Activated CD4-positive, alpha-beta T cell treated with anti-CD3 and anti-CD28 coated beads for 24 hours (primary cell): ENCODE data around the gene PCBP4.

Experiments used
- DNase-seq, 2 donors: peaks; one replicate each; pipeline ENCODE4 v3.0.0-alpha.2; 2020; ENCODE audit warnings: low read depth in 2 of 2

The PCBP4 gene

GRCh38 chr3:51967384-51968169 is at the start of gene PCBP4:
Gene PCBP4 (minus strand): TSS chr3:51967454. CDS start chr3:51961240, 6,214 bp downstream.
- DNase-seq: no peak

GRCh38 chr3:52015438-52016228 is 48.4 kb upstream of the PCBP4 start:
- no peak for DNase-seq

GRCh38 chr3:52014613-52015012 is 47.4 kb upstream of the PCBP4 start:
- no peak for DNase-seq

GRCh38 chr3:52013802-52014598 is 46.7 kb upstream of the PCBP4 start:
- DNase-seq: no peak

- no peak for DNase-seq
Observed at GRCh38 chr3:52012699-52013098, 45.4 kb upstream of the PCBP4 start.

GRCh38 chr3:52010431-52010830 is 43.2 kb upstream of the PCBP4 start:
- DNase-seq: no peak

GRCh38 chr3:52007291-52007690 is 40.0 kb upstream of the PCBP4 start:
- DNase-seq: no peak

- DNase-seq: no peak
Observed at GRCh38 chr3:52006820-52007133, 39.5 kb upstream of the PCBP4 start.

- DNase-seq: no peak
Observed at GRCh38 chr3:52006017-52006819, 39.0 kb upstream of the PCBP4 start.

- no peak for DNase-seq
Observed at GRCh38 chr3:52005571-52005986, 38.3 kb upstream of the PCBP4 start.

GRCh38 chr3:52004906-52005395 is 37.7 kb upstream of the PCBP4 start:
- DNase-seq: no peak

GRCh38 chr3:52004163-52004787 is 37.0 kb upstream of the PCBP4 start:
- no peak for DNase-seq

GRCh38 chr3:52002748-52003147 is 35.5 kb upstream of the PCBP4 start:
- no peak for DNase-seq

- peak; percentile 78 to 79 for DNase-seq
Observed at GRCh38 chr3:52001443-52001974, 34.3 kb upstream of the PCBP4 start.

- no peak for DNase-seq
Observed at GRCh38 chr3:51999846-52000245, 32.6 kb upstream of the PCBP4 start.

GRCh38 chr3:51998774-51999173 is 31.5 kb upstream of the PCBP4 start:
- no peak for DNase-seq

GRCh38 chr3:51997935-51998596 is 30.8 kb upstream of the PCBP4 start:
- no peak for DNase-seq

GRCh38 chr3:51997172-51997571 is 29.9 kb upstream of the PCBP4 start:
- DNase-seq: no peak

- DNase-seq: peak; percentile 81 to 87
Observed at GRCh38 chr3:51995346-51996163, 28.3 kb upstream of the PCBP4 start, which contains the start of gene RPL29. Gene RPL29 (minus strand): TSS chr3:51995895. CDS start chr3:51995461, 434 bp downstream.
